Measurements from ENCODE around the gene FAM217B. TPM values are rescaled to one million over a fixed set of nuclear protein-coding genes. Genes with fewer than 3 reads are reported as not detected.
A peak's percentile ranks its signal among the peaks of the same experiment; 100 is the strongest.

FAM217B gene
- total and polyA plus RNA-seq, 2 of the 8 experiments (the other 6 are each of a cell fraction or from before 2014, with no cell fraction given): 5.4 to 28.5 TPM

GRCh38 chr20:59976156-59976782 lies 36.1 kb downstream of the FAM217B start:
- Histone ChIP-seq H3K9ac (replicated peaks in 1 of 4; ENCODE audit: extremely low read depth in 1 of 4, low read depth in 3 of 4, low read length in 3 of 4) (no peak overlapping the region), H3K23ac (ENCODE audit: insufficient read length) (no peak overlapping the region), H4K8ac (ENCODE audit: extremely low read depth, insufficient read depth, low read length) (peak overlapping the region; percentile 45; the same call in 1 of the 2 replicates), H3K18ac (ENCODE audit: extremely low read depth, low read length) (no peak overlapping the region), H3K23me2 (ENCODE audit: low read depth, low read length) (no peaks in the 10 kb centered on the region), H2BK15ac (ENCODE audit: low read length) (no peak overlapping the region), H2BK120ac (replicated peaks; ENCODE audit: low read depth, low read length) (no peak overlapping the region), H3K36me3 (ENCODE audit: control insufficient read depth in 2 of 4, insufficient read depth in 4 of 4, low read length in 3 of 4) (no peaks in the 10 kb centered on the region), H2BK5ac (ENCODE audit: low read depth, low read length) (no peak overlapping the region), H3K27ac (ENCODE audit: low read depth, low read length) (no peak overlapping the region), H3K79me2 (ENCODE audit: control insufficient read depth in 1 of 2, insufficient read depth in 2 of 2, low read length in 2 of 2) (no peaks in the 10 kb centered on the region), H3K4me3 (ENCODE audit: extremely low read depth in 1 of 4, insufficient read depth in 2 of 4, low read depth in 3 of 4, low read length in 4 of 4) (no peak overlapping the region), H2AFZ (ENCODE audit: low read length) (no peak overlapping the region), H3K4me1 (replicated peaks in 1 of 4; ENCODE audit: control insufficient read depth in 3 of 4, insufficient read depth in 4 of 4, low read length in 3 of 4) (no peaks in the 10 kb centered on the region; a peak in 1 of 7 replicates), H3K4me2 (ENCODE audit: insufficient read depth in 1 of 2, low read depth in 2 of 2, low read length in 2 of 2) (no peak overlapping the region), H3K56ac (replicated peaks; ENCODE audit: insufficient read length, low read depth, low read length) (no peak overlapping the region), H4K5ac (ENCODE audit: insufficient read length, low read depth, low read length) (no peak overlapping the region), H3K14ac (ENCODE audit: insufficient read length) (no peak overlapping the region), H3K4ac (replicated peaks; ENCODE audit: insufficient read length, low read depth, low read length) (no peak overlapping the region), H2BK12ac (ENCODE audit: low read depth, low read length) (no peak overlapping the region), H2AK5ac (ENCODE audit: low read depth, low read length) (no peak overlapping the region), H3K27me3 (replicated peaks in 1 of 4; ENCODE audit: control insufficient read depth in 3 of 4, extremely low read depth in 1 of 4, insufficient read depth in 3 of 4, low read length in 3 of 4) (no peaks in the 10 kb centered on the region), H4K91ac (replicated peaks; ENCODE audit: insufficient read length, low read length) (no peak overlapping the region), H4K20me1 (replicated peaks in 1 of 2; ENCODE audit: control insufficient read depth in 1 of 2, insufficient read depth in 2 of 2, low read length in 2 of 2) (no peaks in the 10 kb centered on the region), H3K79me1 (ENCODE audit: low read depth, low read length) (no peaks in the 10 kb centered on the region), H2BK20ac (ENCODE audit: low read length) (no peak overlapping the region), H3K9me3 (ENCODE audit: insufficient read depth in 2 of 2, low read depth in 1 of 2, low read length in 1 of 2) (no peaks in the 10 kb centered on the region)
- no peak for DNase-seq (ENCODE audit: low read depth in 1 of 2, low spot score in 2 of 2)
- CTCF ChIA-PET (ENCODE audit: partially characterized antibody): interaction anchor here (0.6 to 1.2 kb wide), 3 partner anchors 9 to 72 kb away, joined by 3 to 4 read pairs (median 3); no protein-coding TSS in a partner anchor
- FAIRE-seq: no peak
- TF ChIP-seq SRF (IDR thresholded peaks at IDR 0.05; ENCODE audit: low read depth, low read length): no peak
- TF ChIP-seq POU5F1 (IDR thresholded peaks at IDR 0.05; ENCODE audit: low read depth, low read length): no peak
- no peak for TF ChIP-seq YY1 (IDR thresholded peaks at IDR 0.05; ENCODE audit: low read depth, low read length)
- POLR2A ChIA-PET (ENCODE audit: partially characterized antibody): no interaction called here
- WGBS, 2 experiments (ENCODE audit: extremely low coverage in 1 of 2, insufficient coverage in 1 of 2, insufficient read length in 1 of 2, insufficient replicate concordance in 2 of 2, low coverage in 1 of 2, low lambda C conversion rate in 2 of 2, missing lambda C conversion rate in 1 of 2): 94% methylated on average over 6 of the region's 6 CpGs; no CpG with 5 or more reads in 1 of the 2 experiments

All from H1 (cell line).